Measurements from ENCODE around the gene BEST4.
"Not testable (repeated sequence)": the region's sequence is repeated elsewhere in the genome, so short reads cannot be mapped to it uniquely, and the experiment has no call there.

Gene BEST4

DNA sequence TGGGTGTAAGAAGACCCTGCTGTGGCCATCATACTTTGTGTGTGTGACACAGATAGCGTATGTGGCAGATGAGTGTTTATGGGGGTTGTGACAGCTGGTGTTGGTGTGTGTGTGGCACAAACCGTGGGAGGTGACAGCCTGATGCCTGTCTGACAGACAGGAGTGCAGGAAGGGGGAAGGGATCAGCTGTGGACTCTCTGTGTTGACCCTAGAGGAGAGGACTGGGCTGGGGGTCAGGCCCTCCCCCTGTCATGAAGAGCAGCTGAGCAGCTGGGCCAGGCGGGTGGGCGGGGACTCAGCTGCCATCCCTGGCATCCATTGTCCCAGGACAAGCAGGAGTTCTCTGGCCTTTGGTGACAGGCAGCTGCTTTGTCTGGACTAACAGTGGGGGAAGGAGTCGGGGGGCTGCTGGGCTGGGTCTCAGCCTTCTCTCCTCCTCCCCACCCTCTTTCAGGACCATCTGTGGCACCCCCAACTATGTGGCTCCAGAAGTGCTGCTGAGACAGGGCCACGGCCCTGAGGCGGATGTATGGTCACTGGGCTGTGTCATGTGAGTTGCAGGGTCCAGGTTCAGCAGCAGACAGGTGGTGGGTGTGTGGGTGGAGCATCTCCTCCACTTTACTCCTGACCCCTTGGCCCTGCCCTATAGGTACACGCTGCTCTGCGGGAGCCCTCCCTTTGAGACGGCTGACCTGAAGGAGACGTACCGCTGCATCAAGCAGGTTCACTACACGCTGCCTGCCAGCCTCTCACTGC is 14.5 kb upstream of the BEST4 start:
- DNase-seq (ENCODE audit: low spot score): no peak

DNA sequence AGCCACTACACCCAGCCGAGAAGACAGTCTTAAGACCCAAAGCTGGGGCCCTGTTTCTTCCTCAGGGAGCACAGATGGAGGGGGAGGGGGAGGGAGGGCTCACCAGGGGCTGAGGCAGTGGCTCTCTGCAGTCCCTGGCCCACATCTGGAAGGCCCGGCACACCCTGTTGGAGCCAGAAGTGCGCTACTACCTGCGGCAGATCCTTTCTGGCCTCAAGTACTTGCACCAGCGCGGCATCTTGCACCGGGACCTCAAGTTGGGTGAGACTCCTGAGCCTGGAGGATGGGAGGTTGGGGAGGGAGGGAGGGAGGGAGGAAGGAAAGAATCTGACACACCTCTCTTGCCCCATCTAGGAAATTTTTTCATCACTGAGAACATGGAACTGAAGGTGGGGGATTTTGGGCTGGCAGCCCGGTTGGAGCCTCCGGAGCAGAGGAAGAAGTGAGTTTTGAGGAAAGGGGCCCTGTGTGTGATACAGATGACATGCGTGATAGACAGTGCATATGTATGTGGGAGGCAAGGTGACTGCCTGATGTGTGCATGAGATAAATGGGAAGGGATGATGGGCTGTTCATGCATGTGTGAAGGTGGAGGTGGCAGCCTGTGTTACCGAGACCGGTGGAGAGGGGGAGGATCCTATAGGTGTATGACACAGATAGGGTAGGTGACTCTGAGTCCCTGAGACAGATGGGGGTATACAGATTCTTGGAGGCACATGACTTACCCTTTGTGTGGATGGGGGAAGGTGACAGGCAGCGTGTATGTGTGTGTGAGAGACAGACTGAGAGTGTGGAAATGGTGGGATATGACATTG is 13.7 kb upstream of the BEST4 start:
- no peak for DNase-seq (ENCODE audit: low spot score)

- DNase-seq (ENCODE audit: low spot score): peak; percentile 98
Observed at GRCh38 chr1:44799770-44800584, 12.0 kb upstream of the BEST4 start, which contains the start of gene PLK3. Gene PLK3 (plus strand): TSS chr1:44800377. CDS start chr1:44800464, 87 bp downstream.

GRCh38 chr1:44798481-44799365 is 10.8 kb upstream of the BEST4 start:
- DNase-seq (ENCODE audit: low spot score): no peak

DNA sequence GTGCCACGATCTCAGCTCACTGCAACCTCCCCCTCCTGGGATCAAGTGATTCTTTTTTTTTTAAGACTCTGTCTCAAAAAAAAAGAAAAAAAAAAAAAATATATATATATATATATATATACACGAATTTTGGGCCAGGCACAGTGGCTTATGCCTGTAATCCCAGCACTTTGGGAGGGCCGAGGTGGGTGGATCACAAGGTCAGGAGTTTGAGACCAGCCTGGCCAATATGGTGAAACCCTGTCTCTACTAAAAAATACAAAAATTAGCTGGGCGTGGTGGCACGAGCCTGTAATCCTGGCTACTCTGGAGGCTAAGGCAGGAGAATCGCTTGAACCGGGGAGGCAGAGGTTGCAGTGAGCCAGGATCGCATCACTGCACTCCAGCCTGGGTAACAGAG is 9.9 kb upstream of the BEST4 start:
- DNase-seq (ENCODE audit: low spot score): not testable (repeated sequence)

DNA sequence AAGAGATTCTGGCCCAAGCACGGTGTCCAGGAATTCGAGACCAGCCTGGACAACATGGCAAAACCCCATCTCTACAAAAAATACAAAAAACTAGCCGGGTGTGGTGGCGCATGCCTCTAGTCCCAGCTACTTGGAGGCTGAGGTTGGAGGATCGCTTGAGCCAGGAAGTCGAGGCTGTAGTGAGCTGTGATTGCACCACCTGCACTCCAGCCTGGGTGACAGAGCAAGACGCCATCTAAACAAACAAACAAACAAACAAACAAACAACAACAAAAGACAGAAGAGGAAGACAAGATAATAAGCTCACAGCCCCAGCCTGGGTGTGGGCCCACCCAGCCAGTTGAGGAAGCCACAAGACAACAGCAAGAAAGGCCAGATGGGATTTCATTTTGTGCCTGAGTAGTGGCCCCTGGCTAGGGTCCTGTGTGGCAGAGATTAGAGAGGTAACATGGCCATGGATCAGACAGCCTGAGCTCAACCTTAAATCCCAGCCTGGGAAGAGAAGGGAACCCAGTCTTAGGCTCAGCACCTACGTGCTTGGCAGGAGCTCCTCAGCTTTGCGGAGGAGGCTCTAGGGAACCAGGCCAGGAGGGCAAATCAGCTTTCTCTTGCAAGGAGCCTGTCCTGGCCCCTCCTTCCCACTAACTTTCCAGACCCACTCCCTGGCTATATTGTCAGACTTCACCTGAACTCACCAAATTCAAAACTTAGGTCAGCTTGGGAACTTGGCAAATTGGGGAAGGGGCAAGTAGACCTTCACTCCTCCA is 4.9 kb upstream of the BEST4 start:
- no peak for DNase-seq (ENCODE audit: low spot score)

DNA sequence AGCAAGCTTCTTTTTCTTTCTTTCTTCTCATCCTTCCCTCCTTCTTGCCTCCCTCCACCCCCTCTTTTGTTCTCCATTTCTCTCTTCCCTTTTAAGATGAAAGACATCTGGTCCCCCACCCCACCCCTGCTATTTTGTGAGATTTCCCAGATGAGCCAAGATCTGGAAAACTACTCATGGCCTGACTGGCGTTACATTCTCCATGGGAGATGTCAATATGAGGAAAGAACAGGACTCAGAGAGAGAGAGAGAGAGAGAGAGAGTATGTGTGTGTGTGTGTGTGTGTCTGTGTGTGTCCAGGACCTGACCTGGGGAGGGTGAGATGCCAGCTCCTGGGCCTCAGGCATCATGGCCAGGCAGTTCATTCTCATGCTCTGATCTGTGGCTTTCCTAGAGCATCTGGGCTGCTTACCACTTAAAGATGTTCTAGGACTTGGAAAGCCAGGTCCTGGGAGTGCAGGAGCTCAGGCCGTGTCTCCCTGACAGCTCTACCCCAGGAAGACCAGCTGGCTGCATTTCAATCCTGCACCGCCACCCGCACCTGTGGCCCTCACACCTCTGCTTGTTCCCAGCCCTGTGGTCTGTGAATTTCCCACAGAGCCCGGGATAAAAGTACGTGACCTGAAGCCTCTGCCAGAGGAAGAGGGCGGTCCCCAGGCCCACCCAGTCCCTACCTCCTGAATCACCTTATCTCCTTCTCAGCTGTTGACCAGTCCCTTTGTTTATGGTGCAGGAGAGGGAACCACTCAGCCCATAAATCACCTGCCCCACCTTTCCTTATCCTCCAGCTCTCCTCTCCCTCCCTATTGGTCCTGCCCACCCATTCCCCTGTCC is 3.2 kb upstream of the BEST4 start:
- no peak for DNase-seq (ENCODE audit: low spot score)

DNA sequence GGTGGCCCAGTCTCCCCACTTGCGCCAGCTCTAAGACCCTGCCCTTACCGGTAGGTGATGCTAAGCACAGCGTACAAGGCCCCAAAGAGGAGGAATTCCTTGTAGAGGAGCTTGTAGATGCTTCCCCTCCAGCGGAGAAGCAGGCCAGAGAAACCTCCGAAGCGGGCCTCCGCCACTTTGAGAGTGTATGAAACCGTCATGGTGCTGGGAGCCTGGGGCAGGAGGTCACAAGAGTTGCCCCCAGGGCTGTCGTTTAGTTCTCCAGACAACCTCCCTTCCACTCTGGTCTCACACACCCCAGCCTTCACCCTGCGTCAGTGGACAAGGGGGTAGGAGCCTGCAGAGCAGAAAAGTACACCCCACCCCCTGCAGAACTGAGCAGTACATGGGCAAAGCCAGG is 464 bp downstream of the BEST4 start:
- DNase-seq (ENCODE audit: low spot score): no peak

GRCh38 chr1:44786841-44787426 is 1.0 kb downstream of the BEST4 start:
- no peak for DNase-seq (ENCODE audit: low spot score)

- DNase-seq (ENCODE audit: low spot score): peak; percentile 82
Observed at GRCh38 chr1:44786138-44786840, 1.7 kb downstream of the BEST4 start.

DNA sequence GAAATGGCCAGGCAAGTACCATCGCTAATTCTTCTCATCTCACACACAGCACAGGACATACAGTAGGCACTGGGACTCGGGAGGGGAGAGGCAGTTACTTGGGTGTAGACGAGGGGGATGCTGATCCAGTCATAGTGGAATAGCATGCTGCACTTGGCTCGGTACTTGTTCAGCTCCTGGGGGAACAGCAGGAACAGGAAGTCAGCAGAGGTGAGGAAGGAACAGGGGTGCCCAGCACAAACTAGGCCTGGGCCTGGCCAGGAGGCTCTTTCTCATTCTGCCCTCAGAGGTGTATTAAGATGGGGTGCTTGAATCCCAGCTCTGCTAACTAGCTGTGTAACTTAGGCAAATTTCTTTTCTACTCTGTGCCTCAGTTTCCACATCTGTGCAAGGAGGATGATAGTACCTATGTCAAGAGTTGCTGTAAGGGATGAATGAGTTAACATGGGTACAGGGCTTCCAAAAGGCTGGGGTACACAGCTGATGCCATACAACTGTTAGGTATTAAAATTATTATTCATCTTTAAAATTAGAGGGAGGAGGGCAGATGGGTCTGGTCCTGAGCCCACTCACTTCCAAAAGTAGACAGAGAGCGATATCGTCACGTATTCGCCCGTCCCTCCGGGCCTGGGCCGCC is 2.4 kb downstream of the BEST4 start:
- no peak for DNase-seq (ENCODE audit: low spot score)

DNA sequence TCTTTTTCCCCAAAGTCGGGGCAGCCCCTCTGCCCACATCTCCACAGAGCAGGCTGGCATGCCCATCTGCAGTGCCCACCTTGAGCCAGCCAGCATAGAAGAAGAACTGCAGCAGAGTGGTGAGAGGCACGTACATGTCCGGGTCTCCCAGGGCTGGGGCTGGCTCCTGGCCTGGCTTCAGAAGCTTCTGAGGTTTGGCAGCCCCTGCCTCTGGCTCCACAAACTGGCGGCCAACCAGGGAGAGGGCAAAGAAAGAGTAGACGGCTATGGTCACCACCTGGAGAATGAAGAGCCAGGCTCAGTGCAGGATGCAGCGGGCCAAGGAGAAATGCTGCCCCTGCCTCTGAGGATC is 3.0 kb downstream of the BEST4 start:
- no peak for DNase-seq (ENCODE audit: low spot score)

DNA sequence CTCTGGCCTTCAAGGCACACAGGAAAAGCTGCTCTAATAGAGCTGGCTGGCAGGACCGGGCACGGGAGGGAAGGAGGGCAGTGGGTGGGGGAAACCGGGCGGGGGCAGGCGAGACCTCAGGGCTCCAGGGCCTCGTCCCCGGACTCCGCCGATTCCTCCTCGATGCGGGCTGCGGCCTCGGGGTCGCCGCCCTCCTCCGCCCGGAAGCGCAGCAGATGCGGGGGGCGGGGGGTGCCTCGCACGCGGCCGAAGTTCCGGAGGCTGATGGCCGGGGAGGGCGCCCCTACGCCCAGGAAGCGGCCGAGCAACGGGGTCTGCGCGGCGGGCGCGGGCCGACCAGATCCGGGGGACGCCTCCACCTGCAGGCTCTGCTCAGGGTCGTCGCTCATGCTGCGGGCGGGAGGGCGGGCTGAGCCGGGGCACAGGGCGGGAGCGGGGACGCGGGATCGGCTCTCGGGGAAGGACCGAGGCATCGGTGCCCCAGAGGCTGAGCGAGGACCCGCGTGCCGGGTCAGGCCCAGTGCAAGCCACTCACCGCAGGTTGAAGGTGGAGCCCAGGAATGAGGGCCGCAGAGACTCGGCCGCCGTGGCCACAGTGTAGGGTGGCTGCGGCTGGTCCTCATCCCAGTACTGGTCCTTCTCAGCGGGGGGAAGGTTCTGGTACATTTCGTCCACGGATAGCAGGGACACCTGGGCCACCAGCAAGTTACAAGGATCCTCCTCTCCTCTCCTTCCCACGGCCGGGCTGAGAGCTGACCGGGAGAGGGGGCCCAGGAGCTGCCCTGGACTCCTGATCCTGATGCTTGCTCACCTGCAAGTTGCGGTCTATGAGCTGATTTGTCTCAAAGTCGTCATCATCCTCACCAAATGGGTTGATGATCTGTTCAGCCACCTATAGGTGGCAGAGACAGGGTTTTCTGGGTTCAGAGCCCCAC is 3.6 kb downstream of the BEST4 start:
- no peak for DNase-seq (ENCODE audit: low spot score)

DNA sequence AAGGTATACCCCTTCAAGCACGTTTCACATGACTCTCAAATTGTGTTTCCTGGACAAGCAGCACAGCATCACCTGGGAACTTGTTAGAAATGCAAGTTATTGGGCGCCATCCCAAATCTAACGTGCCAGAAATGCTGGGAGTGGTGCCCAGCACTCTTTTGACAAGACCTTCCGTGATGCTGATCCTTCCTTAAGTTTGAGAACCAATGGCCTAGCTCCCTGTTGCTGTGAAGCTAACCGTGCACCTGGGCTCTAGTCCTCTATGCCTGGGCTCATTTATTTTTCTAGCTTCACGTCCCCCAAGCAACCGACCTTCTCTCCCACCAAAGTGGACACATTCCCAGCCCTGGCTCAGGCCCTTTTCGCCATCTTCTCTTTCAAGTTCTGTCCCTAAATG is 4.3 kb downstream of the BEST4 start:
- no peak for DNase-seq (ENCODE audit: low spot score)

GRCh38 chr1:44780583-44781121 is 7.3 kb downstream of the BEST4 start:
- DNase-seq (ENCODE audit: low spot score): no peak

DNA sequence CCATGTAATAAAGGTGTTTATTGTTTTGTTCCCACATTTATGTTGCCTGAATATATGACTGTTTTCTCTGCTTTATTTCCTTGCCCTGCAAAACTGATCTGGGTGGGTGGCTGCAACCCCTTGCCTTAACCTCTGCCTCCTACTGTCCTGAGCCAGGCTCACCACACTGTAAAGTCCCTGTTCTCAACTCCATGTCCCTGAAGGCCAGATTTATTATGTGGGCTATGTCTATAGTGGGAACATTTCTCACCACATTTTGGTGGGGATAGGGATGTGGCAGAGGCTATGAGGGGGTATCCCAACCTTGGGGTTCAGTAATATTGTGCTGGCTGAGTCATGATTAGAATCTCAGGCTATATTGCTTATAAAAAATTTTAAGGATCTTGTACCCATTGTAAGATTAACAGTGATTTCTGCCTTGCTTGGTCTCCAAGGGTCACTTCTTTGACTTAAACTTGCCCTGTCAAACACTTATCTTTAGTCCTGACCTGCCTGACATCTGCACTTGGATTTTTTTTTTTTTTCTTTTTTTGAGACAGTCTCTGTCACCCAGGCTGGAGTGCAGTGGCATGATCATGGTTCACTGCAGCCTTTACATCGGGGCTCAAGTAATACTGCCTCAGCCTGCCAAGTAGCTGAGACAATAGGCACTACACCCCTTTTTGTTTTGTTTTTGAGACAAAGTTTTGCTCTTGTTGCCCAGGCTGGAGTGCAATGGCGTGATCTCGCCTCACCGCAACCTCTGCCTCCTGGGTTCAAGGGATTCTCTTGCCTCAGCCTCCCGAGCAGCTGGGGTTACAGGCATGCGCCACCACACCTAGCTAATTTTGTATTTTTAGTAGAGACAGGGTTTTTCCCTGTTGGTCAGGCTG is 9.0 kb downstream of the BEST4 start:
- no peak for DNase-seq (ENCODE audit: low spot score)
